Keratinocyte (primary cell): ENCODE measurements around the gene PALS2. TPM values are rescaled to one million over a fixed set of nuclear protein-coding genes. Genes with fewer than 3 reads are reported as not detected.

Experiments used
- DNase-seq: peaks from one replicate; pipeline ENCODE4 v3.0.0-alpha.2; 2011; ENCODE audit warnings: low read depth, missing footprints, low spot score
- FAIRE-seq: peaks from 2 replicates; lab custom pipeline; 2011; peaks lifted over from hg19 to GRCh38; lab: Jason Lieb, UNC
- H2AFZ ChIP-seq: 2 replicates; pipeline ENCODE4 v1.6.0; 2012; ENCODE audit warnings: low read length, control low read depth, inconsistent platforms; ENCODE audit not compliant: control insufficient read depth
- H3K27ac ChIP-seq: 2 replicates; pipeline ENCODE4 v1.5.1; 2011; ENCODE audit warnings: low read length; ENCODE audit not compliant: control insufficient read depth, insufficient read depth
- H3K27me3 ChIP-seq: 3 replicates; pipeline ENCODE4 v1.6.0; 2011; ENCODE audit warnings: low read length; ENCODE audit not compliant: control insufficient read depth, insufficient read depth; ENCODE audit errors: extremely low read depth
- H3K36me3 ChIP-seq, 2 experiments: 2 replicates in 1 of 2; 3 replicates in 1 of 2; pipeline ENCODE4 v1.5.1; 2011; ENCODE audit warnings: low read length in 2 of 2, mild to moderate bottlenecking in 1 of 2; ENCODE audit not compliant: control insufficient read depth in 2 of 2, insufficient read depth in 2 of 2; ENCODE audit errors: extremely low read depth in 1 of 2
- H3K4me1 ChIP-seq: 3 replicates; pipeline ENCODE4 v1.5.1; 2011; ENCODE audit warnings: low read length; ENCODE audit not compliant: control insufficient read depth, insufficient read depth; ENCODE audit errors: extremely low read depth
- H3K4me2 ChIP-seq: 3 replicates; pipeline ENCODE4 v1.6.0; 2011; ENCODE audit warnings: low read depth, low read length; ENCODE audit not compliant: control insufficient read depth, insufficient read depth; ENCODE audit errors: extremely low read depth
- H3K4me3 ChIP-seq, 3 experiments: fragments of 200-600 bp in 1 of 3; sonication (generic) in 1 of 3; 2 replicates in 2 of 3; 3 replicates in 1 of 3; pipeline ENCODE4 v1.5.1; 2011 to 2016; ENCODE audit warnings: low read length in 3 of 3, mild to moderate bottlenecking in 3 of 3, control low read depth in 2 of 3, inconsistent platforms in 1 of 3, low read depth in 1 of 3, mixed read lengths in 1 of 3, mixed run types in 1 of 3, moderate library complexity in 1 of 3; ENCODE audit not compliant: control insufficient read depth in 2 of 3, insufficient read depth in 2 of 3; ENCODE audit errors: extremely low read depth in 1 of 3
- H3K79me2 ChIP-seq: 2 replicates; pipeline ENCODE4 v1.6.0; 2012; ENCODE audit warnings: low read length; ENCODE audit not compliant: control insufficient read depth, insufficient read depth
- H3K9ac ChIP-seq: 3 replicates; pipeline ENCODE4 v1.6.0; 2011; ENCODE audit warnings: low read length; ENCODE audit not compliant: control insufficient read depth, insufficient read depth; ENCODE audit errors: extremely low read depth
- H3K9me1 ChIP-seq: 3 replicates; pipeline ENCODE4 v1.6.0; 2011; ENCODE audit warnings: low read length; ENCODE audit not compliant: control insufficient read depth, insufficient read depth; ENCODE audit errors: extremely low read depth
- H3K9me3 ChIP-seq: 2 replicates; pipeline ENCODE4 v1.5.1; 2012; ENCODE audit warnings: low read depth, low read length; ENCODE audit not compliant: control insufficient read depth
- H4K20me1 ChIP-seq: 3 replicates; pipeline ENCODE4 v1.6.0; 2011; ENCODE audit warnings: low read length; ENCODE audit not compliant: control insufficient read depth, insufficient read depth; ENCODE audit errors: extremely low read depth
- EZH2 ChIP-seq: IDR thresholded peaks from one replicate; pipeline ENCODE4 v1.6.1; 2012; ENCODE audit warnings: inconsistent platforms, mild to moderate bottlenecking, low read length, moderate library complexity
- dilution Hi-C: fragments of 300-500 bp; cut with MboI; formaldehyde crosslinking; loops from one replicate; pipeline ENCODE4 v1.7.0; 2020; ENCODE audit warnings: low sequenced_read_pairs; ENCODE audit not compliant: extremely low pct_ligation_motif_present
- polyA plus RNA-seq, 5 experiments: library from polyadenylated mRNA; depleted of rRNA in 3 of 5; stranded (reverse) in 3 of 5; stranded (forward) in 1 of 5; unstranded in 1 of 5; fragments of >200 nt; gene quantifications; 1 replicate in 1 of 5; 2 replicates in 3 of 5; 3 replicates in 1 of 5; pipeline versions ENCODE4 v1.2.1 to v1.2.3, GENCODE V29; 2011 to 2012; ENCODE audit warnings: missing spikeins in 2 of 5, low read depth in 1 of 5, low replicate concordance in 1 of 5
- TF ChIP-seq, protein P1 (sequence below), 3 experiments: IDR thresholded peaks in 1 of 3; conservative IDR thresholded peaks in 1 of 3; optimal IDR thresholded peaks in 1 of 3; 2 replicates in 2 of 3; 3 replicates in 1 of 3; pipeline versions ENCODE3 to v1.5.1; 2011; ENCODE audit warnings: low read length in 3 of 3, mild to moderate bottlenecking in 3 of 3, moderate library complexity in 2 of 3, control low read depth in 1 of 3, inconsistent platforms in 1 of 3; ENCODE audit not compliant: insufficient read depth in 2 of 3; ENCODE audit errors: extremely low read depth in 1 of 3

The PALS2 gene
- polyA plus RNA-seq, 1 donor (not counting 4 experiments of a cell fraction or from before 2014, with no cell fraction given): 16.0 TPM

DNA sequence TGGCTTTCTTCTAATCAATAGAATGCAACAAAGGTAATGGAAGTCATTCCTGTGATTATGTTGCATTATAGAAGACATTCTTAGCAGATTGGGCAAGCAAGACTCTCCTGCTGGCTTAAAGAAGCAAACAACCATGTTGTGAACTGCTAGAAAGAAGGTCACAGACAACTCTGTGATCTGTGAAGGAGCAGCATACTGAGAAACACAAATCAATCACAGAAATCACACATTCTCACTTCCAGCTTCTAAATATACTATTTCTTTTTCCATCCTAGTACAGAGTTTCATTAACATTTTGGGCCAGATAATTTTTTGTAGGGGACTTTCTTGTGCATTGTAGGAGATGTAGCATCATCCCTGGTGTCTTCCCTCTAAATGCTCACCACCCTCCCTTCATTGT is 28.0 kb upstream of the PALS2 start:
- H4K20me1 ChIP-seq: no peaks in the 10 kb centered on the region

DNA sequence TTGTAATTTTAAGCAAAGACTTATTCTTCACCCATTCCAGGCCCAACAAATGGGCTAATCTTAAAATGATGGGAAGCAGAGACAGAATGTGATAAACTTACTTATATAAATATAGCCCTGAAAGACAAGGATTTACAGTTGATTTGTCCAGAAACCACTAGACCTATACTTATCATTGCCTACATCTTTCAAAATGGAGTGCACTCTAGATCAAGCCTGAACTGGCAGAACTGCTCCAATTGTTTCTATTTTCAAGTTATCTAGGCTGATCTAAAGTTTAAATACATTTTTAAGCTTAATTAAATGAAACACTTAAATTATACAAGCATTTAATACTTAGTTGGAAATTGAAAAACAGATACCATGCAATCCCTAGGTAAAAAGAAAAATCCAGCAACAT is 24.9 kb upstream of the PALS2 start:
- no peaks in the 10 kb centered on the region for H4K20me1 ChIP-seq

More for the DNA sequence above, 28.0 kb upstream of the PALS2 start:
- Histone ChIP-seq H3K9me3 (no peaks in the 10 kb centered on the region), H3K4me3 (no peak overlapping the region), H2AFZ (no peak overlapping the region), H3K9ac (no peak overlapping the region), H3K27me3 (no peaks in the 10 kb centered on the region), H3K36me3 (no peaks in the 10 kb centered on the region), H3K4me1 (no peaks in the 10 kb centered on the region), H3K27ac (no peak overlapping the region), H3K4me2 (no peak overlapping the region), H3K79me2 (no peaks in the 10 kb centered on the region), H3K9me1 (no peaks in the 10 kb centered on the region)
- no peak for DNase-seq
- dilution Hi-C loops: no loop called here
- FAIRE-seq: no peak
- no peak for TF ChIP-seq EZH2

DNA sequence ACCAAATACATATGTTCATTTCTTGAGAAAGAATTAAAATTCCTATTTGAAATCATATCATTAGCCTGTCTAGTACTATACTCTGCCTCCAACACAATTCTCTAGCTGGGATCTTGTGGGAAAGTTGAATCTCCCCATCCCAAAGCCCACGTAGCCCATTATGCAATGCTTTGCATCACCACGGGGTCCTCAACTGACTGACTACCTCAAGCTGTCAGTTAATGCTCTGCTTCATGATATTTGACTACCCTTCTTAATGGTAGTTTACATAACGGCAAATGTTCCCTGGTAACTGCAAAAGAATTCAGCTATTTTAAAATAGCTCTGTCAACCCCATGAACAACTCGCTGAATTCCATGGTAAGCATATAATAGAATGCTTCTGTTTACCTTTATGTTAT is 23.3 kb upstream of the PALS2 start:
- dilution Hi-C loops: no loop called here
- FAIRE-seq: no peak
- H3K27ac ChIP-seq: no peak overlapping the region

More for the DNA sequence above, 24.9 kb upstream of the PALS2 start:
- no peaks in the 10 kb centered on the region for H3K79me2 ChIP-seq
- FAIRE-seq (no peak), DNase-seq (no peak)
- TF ChIP-seq, protein P1, sequence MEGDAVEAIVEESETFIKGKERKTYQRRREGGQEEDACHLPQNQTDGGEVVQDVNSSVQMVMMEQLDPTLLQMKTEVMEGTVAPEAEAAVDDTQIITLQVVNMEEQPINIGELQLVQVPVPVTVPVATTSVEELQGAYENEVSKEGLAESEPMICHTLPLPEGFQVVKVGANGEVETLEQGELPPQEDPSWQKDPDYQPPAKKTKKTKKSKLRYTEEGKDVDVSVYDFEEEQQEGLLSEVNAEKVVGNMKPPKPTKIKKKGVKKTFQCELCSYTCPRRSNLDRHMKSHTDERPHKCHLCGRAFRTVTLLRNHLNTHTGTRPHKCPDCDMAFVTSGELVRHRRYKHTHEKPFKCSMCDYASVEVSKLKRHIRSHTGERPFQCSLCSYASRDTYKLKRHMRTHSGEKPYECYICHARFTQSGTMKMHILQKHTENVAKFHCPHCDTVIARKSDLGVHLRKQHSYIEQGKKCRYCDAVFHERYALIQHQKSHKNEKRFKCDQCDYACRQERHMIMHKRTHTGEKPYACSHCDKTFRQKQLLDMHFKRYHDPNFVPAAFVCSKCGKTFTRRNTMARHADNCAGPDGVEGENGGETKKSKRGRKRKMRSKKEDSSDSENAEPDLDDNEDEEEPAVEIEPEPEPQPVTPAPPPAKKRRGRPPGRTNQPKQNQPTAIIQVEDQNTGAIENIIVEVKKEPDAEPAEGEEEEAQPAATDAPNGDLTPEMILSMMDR (optimal IDR thresholded peaks at IDR 0.05 in 1 of 3, IDR thresholded peaks at IDR 0.05 in 1 of 3, conservative IDR thresholded peaks at IDR 0.05 in 1 of 3; ENCODE audit: extremely low read depth in 1 of 3, insufficient read depth in 2 of 3, low read length in 3 of 3): no peak
- dilution Hi-C loops: no loop called here
- H2AFZ ChIP-seq: no peak overlapping the region
- no peak overlapping the region for H3K4me3 ChIP-seq
- H3K9me3 ChIP-seq: no peaks in the 10 kb centered on the region
- no peaks in the 10 kb centered on the region for H3K27me3 ChIP-seq
- no peak overlapping the region for H3K27ac ChIP-seq
- no peak overlapping the region for H3K4me2 ChIP-seq
- H3K4me1 ChIP-seq: no peaks in the 10 kb centered on the region
- H3K9ac ChIP-seq: no peak overlapping the region
- H3K36me3 ChIP-seq: no peaks in the 10 kb centered on the region
- no peaks in the 10 kb centered on the region for H3K9me1 ChIP-seq

More for the DNA sequence above, 23.3 kb upstream of the PALS2 start:
- Histone ChIP-seq H3K4me3 (no peak overlapping the region), H3K36me3 (no peaks in the 10 kb centered on the region), H3K27me3 (no peaks in the 10 kb centered on the region), H3K9me3 (no peaks in the 10 kb centered on the region), H3K9ac (no peak overlapping the region), H3K4me1 (no peaks in the 10 kb centered on the region), H2AFZ (no peak overlapping the region), H4K20me1 (no peaks in the 10 kb centered on the region), H3K9me1 (no peaks in the 10 kb centered on the region), H3K4me2 (no peak overlapping the region), H3K79me2 (no peaks in the 10 kb centered on the region)
- no peak for TF ChIP-seq EZH2
- TF ChIP-seq, protein P1 (optimal IDR thresholded peaks at IDR 0.05 in 1 of 3, IDR thresholded peaks at IDR 0.05 in 1 of 3, conservative IDR thresholded peaks at IDR 0.05 in 1 of 3; ENCODE audit: extremely low read depth in 1 of 3, insufficient read depth in 2 of 3, low read length in 3 of 3): no peak
- no peak for DNase-seq
